Measurements from ENCODE around the gene FGF19.
"Not testable (repeated sequence)": the region's sequence is repeated elsewhere in the genome, so short reads cannot be mapped to it uniquely, and the experiment has no call there.

FGF19 gene

GRCh38 chr11:69695581-69695980 lies 8.2 kb downstream of the FGF19 start:
- DNase-seq = no peak

GRCh38 chr11:69694781-69695180 lies 9.0 kb downstream of the FGF19 start:
- no peak for DNase-seq

GRCh38 chr11:69692422-69692821 lies 11.4 kb downstream of the FGF19 start:
- no peak for DNase-seq

GRCh38 chr11:69691463-69691862 lies 12.4 kb downstream of the FGF19 start:
- DNase-seq = no peak

- DNase-seq = no peak
Measured at GRCh38 chr11:69689484-69690319, 14.1 kb downstream of the FGF19 start.

GRCh38 chr11:69687969-69688771 lies 15.7 kb downstream of the FGF19 start:
- not testable (repeated sequence) for DNase-seq

- no peak for DNase-seq
Measured at GRCh38 chr11:69686856-69687255, 17.0 kb downstream of the FGF19 start.

- DNase-seq = no peak
Measured at GRCh38 chr11:69686452-69686851, 17.4 kb downstream of the FGF19 start.

GRCh38 chr11:69685348-69685747 lies 18.5 kb downstream of the FGF19 start:
- DNase-seq = no peak

- DNase-seq = no peak
Measured at GRCh38 chr11:69684651-69685050, 19.2 kb downstream of the FGF19 start.

- DNase-seq = no peak
Measured at GRCh38 chr11:69683764-69684333, 20.0 kb downstream of the FGF19 start.

GRCh38 chr11:69682681-69683326 lies 21.0 kb downstream of the FGF19 start:
- DNase-seq = no peak

- no peak for DNase-seq
Measured at GRCh38 chr11:69682221-69682620, 21.6 kb downstream of the FGF19 start.

- DNase-seq = no peak
Measured at GRCh38 chr11:69680688-69681087, 23.1 kb downstream of the FGF19 start.

GRCh38 chr11:69677749-69678148 lies 26.1 kb downstream of the FGF19 start:
- DNase-seq = no peak

- peak; percentile 88 for DNase-seq
Measured at GRCh38 chr11:69674886-69675714, 28.7 kb downstream of the FGF19 start, which contains the start of gene LTO1. LTO1 (minus strand) TSS chr11:69675353; CDS start chr11:69675239, 114 bp downstream.

GRCh38 chr11:69674267-69674885 lies 29.4 kb downstream of the FGF19 start:
- no peak for DNase-seq

GRCh38 chr11:69671734-69672465 lies 31.9 kb downstream of the FGF19 start:
- no peak for DNase-seq

GRCh38 chr11:69670158-69670845 lies 33.5 kb downstream of the FGF19 start:
- no peak for DNase-seq

- no peak for DNase-seq
Measured at GRCh38 chr11:69669486-69669885, 34.3 kb downstream of the FGF19 start.

All from NCI-H446 treated with DMSO at 0.1 percent for 48 hours (cell line).